Breast epithelium (tissue), 3 donors: ENCODE data around the gene MKNK1.

Experiments used
- POLR2AphosphoS5 ChIP-seq, 3 donors: sonication (generic); formaldehyde crosslinking; IDR thresholded peaks; one replicate each; pipeline ENCODE4 v1.6.1; 2017; ENCODE audit warnings: antibody characterized with exemption in 3 of 3
- TF ChIP-seq, protein P1 (sequence below), 3 donors: fragments of 450-650 bp; IDR thresholded peaks; one replicate each; pipeline ENCODE4 v1.5.1; 2016 to 2017; ENCODE audit warnings: antibody characterized with exemption in 3 of 3, mild to moderate bottlenecking in 3 of 3, moderate library complexity in 3 of 3

DNA sequence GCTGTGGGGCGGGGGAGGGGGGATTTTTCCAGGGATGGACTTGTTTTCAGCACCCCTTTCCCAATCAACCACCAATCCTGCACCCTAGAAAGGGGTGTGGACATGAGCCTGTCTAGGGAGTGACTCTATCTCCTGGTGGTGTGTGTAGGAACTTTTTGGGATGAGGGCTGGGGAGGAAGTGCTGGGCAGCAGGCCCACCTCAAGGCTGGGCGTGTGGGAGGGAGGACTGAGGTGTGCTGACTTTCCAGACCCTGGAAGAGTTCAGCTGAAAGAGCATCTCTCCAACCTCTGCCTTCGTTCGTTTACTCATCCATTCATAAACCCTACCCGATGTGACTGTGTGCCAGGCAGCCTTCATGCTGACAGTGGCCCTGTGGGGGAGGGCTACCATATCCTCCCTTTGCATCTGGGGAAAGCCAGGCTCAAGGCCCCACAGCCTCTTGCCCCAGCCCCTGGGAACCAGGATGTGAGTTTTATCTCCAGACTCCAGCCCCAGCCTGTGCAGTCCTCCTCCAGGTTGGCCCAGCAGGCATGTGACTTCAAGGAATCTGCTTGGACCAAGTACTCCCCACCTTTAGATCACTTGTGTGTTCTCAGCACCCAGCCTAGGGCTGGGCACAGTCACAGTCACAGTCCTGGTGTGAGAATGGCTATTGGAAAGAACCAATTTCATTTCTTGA is 59.4 kb downstream of the MKNK1 start:
- TF ChIP-seq, protein P1, sequence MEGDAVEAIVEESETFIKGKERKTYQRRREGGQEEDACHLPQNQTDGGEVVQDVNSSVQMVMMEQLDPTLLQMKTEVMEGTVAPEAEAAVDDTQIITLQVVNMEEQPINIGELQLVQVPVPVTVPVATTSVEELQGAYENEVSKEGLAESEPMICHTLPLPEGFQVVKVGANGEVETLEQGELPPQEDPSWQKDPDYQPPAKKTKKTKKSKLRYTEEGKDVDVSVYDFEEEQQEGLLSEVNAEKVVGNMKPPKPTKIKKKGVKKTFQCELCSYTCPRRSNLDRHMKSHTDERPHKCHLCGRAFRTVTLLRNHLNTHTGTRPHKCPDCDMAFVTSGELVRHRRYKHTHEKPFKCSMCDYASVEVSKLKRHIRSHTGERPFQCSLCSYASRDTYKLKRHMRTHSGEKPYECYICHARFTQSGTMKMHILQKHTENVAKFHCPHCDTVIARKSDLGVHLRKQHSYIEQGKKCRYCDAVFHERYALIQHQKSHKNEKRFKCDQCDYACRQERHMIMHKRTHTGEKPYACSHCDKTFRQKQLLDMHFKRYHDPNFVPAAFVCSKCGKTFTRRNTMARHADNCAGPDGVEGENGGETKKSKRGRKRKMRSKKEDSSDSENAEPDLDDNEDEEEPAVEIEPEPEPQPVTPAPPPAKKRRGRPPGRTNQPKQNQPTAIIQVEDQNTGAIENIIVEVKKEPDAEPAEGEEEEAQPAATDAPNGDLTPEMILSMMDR (IDR thresholded peaks at IDR 0.05): no peak
- no peak for TF ChIP-seq POLR2AphosphoS5 (IDR thresholded peaks at IDR 0.05)
